Fibroblast of skin of scalp (primary cell): Measurements from ENCODE around the gene OARD1. TPM values are rescaled to one million over a fixed set of nuclear protein-coding genes. Genes with fewer than 3 reads are reported as not detected.
"Not testable (repeated sequence)": the region's sequence is repeated elsewhere in the genome, so short reads cannot be mapped to it uniquely, and the experiment has no call there.

Experiments used
- DNase-seq: peaks from one replicate; pipeline ENCODE4 v3.0.0-alpha.2; 2013
- polyA plus RNA-seq, 2 experiments: library from polyadenylated mRNA; unstranded; fragments of 120-200 nt; gene quantifications; one replicate each; pipeline ENCODE4 v1.2.1, GENCODE V29; 2013; ENCODE audit not compliant: insufficient read length in 2 of 2

OARD1 gene, protein sequence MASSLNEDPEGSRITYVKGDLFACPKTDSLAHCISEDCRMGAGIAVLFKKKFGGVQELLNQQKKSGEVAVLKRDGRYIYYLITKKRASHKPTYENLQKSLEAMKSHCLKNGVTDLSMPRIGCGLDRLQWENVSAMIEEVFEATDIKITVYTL
- polyA plus RNA-seq (2013, experiment 1 of 2; ENCODE audit: insufficient read length) = 15.5 TPM
- 16.6 TPM for polyA plus RNA-seq (2013, experiment 2 of 2; ENCODE audit: insufficient read length)

DNA sequence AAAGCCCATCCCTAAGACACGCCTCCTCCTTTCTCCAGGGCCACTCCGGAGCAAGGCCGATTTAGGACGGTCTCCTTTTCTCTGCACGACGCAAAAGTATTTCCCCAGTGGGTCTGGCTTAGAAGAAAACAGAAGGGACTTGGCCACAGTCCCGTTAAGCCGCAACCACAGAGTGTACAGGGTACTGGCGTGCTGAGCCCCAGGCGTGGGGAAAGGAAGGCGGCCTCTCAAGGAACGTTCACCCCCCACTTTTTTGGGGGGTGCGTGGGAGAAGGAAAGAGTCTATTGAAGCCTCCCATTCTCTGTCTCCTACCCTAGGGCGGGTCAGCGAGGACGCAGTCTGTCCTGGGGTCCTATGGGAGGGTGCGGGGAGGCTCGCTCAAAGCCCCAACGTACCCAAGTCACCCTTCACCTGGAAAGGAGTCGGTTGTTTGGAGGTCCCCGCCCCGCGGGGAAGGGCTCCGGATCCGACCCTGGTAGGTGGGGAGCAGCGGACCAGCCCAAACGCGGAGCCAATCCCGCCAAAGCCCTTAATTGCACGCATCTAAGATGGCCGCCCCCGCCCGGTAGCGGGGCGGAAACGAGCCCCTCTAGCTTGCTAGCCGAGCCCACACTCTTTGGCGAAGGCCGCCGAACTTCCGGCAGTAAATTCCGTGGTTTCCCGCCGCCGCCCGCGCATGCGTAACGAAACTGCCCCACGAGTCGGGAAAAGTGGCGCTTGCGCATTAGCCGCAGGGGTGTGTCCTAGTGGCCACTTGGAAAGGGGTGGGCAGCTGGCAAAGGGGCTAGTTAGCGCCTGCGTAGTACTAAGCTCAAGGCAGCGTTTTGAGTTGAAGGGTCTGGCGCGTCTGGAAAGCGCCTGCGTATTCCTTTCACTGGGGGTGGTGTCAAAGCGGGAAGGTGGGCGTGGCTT lies at the start of gene OARD1:
OARD1 (minus strand) TSS at position 434 of the 913 bp plus-strand sequence. CDS start 722 bp downstream, outside the sequence.
- peak; percentile 100 for DNase-seq

DNA sequence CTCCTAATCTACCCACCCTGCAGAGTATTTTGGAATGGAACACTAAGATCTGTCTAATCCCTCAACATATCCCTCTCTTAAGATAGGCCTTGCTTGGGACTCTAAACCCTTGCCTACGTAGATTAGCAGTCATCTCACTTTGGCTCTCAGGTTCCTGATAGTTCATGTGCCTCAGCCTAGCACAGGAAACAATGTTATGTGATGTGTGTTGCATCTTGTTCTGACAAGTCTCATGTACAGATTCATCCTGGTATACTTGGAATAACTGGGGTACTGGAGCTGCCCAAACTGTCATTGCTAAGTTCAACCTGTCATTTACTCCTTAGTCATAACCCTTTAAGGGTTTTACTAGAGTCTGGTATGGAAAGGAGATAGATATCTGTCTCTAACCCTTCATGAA lies 47.9 kb upstream of the OARD1 start:
- DNase-seq = no peak

DNA sequence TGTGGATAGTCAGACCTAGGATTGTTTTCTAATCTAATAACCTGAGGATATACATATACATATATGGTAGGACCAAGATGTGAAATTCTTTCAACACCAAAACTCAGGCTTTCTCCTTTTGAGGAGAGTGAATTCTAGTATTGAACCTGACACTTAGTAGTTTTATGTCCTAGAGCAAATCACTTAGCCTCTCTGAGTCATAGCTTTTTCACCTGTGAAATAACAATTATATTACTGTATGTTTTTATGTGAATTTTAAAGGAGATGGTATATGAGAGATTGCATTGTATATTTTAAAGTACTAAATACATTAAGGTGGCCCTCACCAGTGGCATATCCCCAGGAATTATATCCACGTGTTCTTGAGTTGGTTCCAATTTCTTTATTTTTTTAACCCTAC lies 47.4 kb upstream of the OARD1 start:
- no peak for DNase-seq

DNA sequence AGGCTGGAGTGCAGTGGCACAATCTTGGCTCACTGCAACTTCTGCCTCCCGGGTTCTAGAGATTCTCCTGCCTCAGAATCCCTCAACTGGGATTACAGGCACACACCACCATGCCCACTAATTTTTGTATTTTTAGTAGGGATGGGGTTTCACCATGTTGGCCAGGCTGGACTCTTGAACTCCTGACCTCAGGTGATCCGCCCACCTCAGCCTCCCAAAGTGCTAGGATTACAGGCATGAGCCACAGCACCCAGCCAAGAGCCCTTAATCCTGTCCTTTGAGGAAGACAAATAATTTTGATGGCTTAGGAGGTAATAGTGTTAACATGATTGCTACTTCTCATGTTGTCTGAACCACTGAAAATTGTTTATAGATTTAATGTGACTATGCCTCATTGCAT lies 42.9 kb upstream of the OARD1 start:
- DNase-seq = not testable (repeated sequence)

DNA sequence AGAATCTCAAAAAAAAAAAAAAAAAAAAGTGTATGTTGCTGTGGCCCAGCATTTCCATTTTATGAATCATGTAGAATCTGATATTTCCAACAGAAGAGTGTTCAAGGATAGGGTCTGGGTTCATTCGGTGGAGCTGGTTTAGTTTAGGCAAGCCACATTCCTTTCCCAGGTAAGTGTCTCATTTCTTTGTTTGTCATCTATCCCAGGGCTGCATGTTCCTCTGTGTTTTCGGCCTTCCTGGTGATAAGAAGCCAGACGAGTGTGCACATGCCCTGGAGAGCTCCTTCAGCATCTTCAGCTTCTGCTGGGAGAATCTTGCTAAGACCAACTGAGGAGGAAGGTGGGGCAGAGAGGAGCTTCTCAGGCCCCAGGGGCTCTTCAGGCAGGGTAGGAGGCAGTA lies 38.9 kb upstream of the OARD1 start:
- DNase-seq = no peak

DNA sequence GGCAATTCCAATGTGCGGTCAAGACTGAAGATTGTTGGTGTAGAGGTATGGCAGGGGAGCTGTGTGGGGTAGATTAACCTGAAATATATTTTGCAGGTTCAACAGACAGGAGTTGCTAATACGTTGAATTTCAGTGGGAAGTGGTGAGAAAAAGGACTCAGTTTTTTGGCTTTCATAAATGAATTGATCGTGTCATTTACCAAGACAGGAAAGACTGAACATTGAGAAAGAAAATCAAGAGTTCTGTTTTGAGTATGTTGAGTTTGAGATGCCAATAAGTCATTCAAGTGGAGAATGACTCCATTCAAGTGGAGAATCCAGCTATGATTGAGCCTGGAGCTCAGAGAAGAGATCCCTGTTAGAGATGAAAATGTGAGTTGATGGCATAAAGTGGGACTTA lies 31.7 kb upstream of the OARD1 start:
- DNase-seq = no peak

DNA sequence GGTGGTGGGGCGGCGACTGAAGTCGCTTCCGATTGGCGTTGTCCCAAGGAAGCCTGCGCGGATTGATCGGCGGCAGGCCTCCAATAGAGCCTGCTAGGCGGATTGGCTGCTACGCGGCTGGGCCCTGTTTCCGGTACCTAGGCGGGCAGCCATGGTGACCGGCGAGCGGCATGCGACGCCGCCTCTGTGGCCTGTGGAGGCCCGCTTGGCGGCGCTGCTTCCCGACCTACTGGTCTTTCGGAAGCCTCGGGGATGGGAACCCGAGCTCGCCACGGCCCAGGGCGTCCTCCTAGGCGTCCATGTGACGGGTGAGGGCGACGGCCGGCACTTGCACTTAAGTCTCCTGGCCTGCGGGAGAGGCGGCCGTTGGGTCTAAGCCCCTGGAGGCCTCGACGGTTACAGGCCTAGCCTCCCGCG lies 28.7 kb upstream of the OARD1 start:
- no peak for DNase-seq

DNA sequence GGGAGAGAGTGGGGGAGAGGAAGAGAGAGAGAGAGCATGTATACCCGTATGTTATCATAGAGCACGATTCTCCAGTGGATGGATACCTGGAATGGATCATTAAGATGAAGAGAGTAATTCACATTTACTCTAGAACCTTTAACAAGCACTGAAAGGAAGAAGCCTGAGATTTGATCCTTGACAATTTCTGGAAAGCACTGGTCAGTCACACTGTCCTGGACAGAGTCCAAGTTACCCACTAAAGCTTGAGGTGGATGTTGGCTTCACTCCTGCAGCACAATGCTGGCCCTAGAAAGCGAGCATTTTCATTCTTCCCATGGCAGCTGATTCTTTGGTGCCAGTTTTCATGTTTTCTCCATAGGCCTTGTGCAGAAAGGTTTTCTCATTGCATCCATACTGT lies 26.2 kb upstream of the OARD1 start:
- DNase-seq = no peak

DNA sequence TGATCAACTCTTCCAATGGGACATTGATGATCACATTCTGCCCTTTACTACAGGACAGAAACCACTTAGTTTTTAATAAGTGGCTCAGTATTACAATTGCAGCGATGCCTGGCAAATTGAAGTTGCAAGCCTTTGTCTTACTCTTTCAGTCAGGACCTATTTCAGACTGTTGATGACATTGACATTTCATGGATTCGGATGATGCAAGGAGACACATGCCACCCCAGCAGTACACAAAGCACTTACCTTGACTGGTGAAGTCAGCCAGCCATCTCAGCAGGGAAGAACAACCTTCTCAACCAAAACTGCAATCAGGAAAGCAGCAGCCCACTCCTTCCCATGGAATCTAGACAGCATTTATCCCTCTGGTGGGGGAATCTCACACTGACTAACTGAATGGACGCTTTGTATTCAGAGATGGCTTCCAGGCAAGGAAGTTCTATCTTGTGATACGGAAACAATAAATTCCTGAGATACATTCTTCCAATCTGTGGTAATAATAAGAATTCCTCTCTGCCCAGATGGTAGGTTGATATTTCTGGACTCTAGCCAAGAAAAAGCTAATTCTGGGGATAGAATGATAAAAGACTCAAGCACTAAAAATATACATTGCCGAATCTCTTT lies 25.4 kb upstream of the OARD1 start:
- peak; percentile 85 for DNase-seq

DNA sequence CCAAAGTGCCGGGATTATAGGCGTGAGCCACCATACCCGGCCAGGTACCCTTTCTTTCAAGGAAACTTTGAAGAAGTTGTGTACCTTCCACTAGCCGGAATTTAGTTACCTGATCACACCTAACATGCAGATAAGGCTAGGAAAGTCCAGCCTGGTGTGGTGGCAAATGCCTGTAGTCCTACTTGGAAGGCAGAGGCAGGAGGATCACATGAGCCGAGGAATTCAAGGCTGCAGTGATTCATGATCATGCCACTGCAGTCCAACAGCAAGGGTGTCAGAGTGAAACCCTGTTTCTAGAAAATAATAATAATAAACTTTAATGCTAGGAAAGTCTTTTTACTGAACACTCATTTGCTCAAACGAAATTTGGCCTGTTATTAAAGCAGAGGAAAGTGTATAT lies 21.6 kb upstream of the OARD1 start:
- DNase-seq = no peak

DNA sequence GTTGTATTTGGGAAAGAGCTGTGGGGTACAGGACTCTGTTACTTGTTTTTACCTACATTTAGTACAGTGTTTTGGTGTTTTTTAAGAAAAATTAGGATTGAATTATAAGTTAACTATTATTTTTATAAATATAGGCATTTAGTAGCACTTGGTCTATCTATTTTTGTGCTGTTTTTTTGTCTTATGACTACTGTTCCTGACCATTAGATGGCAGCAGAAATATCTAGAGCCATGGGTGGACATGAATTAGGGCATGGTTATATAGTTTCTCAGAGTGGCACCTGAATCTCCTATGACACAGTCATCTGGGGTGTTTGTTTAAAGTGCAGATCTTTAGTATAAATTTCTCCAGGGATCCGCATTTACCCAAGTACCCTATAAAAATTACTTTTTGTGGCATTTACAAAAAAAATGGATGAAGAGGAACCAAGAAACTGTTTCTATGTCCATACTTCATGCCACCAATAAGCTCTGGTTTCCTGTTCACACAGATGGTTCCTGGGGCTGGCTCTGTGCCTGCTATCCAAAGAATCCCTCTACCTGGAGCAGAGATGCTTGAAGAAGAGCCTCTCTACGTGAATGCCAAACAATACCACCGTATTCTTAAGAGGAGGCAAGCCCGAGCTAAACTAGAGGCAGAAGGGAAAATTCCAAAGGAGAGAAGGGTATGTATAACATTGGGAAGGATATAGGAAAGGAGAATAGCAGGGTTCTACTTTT lies 20.4 kb upstream of the OARD1 start:
- peak; percentile 24 for DNase-seq

DNA sequence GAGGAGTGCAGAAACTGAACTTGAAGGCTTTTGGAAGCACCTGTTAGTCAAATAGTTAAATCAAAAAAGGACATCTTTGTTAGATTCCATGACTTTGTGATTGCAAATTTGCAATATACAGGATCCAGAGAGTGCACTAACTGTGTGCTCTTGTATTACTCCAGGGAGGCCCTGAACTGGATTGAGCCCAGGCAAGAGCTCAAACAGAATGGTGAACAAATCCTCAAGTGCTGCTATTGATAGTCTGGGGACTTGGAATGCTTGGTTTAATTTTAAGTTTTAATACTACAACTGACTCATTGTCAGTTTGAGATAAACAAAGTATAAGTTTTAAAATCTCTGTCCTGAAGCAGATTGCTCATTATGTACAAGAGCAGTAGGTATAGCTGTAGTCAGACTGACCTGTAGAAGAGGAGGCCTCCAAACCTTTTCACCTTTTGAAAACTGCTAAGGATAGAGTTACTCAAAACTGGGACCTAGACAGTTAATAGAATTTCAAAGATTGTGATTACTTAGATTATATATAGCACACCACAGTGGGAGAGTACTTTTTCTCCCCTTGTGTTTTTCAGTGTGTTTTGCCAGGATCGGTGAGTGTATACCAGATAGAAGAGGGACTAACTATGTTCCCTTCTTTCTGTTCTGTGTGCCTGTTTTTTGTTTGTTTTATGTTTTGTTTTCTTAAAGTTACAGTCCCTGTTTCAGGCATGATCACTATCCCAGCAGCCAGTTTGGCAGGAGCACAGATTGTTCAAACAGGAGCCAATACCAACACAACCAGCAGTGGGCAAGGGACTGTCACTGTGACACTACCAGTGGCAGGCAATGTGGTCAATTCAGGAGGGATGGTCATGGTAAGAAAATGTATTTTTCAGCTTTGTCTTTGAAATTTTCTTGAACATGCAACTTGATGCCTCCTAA lies 18.9 kb upstream of the OARD1 start:
- DNase-seq = no peak

DNA sequence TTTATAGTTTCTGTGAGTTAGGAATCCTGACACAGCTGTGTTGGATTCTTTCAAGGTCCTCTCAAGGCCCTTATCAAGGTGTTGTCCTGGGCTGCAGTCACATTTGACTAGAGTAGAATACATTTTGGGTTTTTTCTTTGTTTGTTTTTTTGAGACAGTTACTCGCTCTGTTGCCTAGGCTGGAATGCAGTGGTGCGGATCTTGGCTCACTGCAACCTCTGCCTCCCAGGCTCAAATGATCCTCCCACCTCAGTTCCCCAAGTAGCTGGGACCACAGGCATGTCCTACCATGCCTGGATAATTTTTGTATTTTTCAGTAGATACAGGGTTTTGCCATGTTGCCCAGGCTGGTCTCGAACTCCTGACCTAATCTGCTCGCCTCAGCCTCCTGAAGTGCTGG lies 16.3 kb upstream of the OARD1 start:
- peak; percentile 14 for DNase-seq

DNA sequence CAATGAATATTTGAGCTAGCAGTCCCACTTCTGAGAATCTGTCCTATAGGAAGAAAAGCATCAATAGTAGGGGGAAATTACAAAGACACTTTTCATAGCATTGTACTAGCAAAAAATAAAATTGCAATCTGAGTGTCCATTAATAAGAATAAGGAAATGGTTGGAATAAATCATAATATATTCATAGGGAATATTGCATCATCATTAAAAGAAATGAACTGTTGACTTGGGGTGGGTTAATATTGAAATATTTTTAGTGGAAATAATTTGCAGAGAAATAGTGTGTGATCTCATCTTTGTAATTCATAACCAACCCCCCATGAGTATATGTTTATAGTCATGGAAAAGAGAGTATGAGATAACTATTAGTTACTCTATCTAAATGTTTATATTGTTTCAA lies 13.0 kb upstream of the OARD1 start:
- no peak for DNase-seq

DNA sequence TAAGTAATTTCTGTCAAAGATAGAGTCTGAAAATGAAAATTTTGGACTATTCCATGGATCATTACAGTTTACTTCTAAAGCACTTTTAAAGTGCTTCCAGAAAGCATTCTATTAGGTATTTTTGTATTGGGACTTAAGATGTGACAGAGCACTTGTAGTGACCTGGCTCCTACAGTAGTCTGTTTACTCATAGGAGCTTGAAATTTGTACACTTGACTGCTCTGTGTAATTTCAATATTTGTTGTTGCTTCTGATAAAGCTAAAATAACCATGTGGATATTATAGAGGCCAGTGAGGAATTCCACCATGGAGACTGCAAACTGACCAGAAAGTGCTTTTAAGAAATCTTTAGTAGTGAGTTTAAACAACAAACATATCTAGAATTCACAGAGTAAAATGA lies 10.9 kb upstream of the OARD1 start:
- no peak for DNase-seq

DNA sequence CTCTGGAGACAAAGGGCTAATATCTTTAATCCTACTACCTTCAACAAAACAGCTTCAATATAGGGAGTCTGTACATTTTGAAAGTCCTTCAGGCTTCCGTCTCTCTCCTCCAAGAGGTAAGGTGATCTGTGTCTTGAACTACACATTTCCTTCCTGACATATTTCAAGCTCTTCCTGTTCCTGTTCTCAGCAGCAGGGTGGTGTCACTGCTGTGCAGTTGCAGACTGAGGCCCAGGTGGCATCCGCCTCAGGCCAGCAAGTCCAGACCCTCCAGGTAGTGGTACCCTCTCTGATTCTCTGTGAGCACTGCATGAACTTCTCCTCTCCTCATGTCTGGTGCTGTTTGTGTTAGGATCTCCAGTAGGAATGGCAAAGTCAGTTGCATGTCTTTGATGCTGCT lies 8.5 kb upstream of the OARD1 start:
- no peak for DNase-seq

DNA sequence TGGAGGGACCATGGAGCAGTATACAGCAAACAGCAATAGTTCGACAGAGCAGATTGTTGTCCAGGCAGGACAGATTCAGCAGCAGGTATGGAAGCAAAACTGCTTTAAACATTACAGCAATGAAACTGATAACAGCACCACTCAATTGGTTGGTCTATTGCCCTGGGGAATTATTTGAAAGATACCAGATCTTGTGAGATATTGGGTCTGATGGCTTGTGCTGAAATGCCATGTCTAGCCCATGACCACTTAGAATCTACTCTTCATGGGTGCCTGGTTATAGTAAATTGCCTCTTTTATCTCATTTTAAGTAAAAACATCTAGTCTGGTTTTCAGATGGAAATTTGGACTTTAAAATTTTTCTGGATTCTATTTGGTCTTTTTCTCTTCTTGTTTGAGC lies 6.9 kb upstream of the OARD1 start:
- DNase-seq = no peak

DNA sequence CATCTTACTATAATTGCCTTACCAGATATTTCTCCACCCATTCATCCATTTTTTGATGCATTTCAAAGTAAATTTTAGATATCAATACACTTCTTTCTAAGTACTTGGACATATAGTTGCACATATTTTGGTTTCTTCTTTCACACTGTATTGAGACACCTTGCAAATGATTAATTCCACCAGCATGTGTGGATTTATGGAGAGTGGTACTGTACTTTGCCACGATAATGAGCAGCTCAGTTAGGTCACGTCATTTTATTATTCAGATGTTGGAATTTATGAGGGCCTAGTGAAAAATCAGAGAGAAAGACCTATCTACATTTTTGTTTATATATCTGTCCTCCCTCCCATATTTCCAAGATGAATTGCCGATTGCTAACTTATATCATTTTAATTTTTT lies 5.9 kb upstream of the OARD1 start:
- no peak for DNase-seq

DNA sequence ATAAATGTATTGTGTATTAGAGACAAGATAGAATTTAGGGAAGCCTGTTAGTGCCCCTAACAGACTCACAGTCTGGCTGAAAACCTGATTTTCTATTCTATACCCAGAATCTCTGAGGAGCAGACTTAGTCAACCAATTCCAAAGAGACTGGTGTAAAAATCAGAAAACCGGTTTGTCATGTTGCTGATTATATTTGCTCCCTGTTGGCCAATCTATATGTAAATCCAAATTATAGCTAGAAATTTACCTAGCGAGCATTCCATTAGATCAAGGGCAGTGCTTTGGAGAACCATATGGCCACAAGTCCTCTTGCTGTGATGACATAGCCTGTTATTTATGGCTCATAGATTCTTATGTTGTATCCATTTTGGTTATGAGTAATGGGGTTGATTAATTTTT lies 5.4 kb upstream of the OARD1 start:
- no peak for DNase-seq

DNA sequence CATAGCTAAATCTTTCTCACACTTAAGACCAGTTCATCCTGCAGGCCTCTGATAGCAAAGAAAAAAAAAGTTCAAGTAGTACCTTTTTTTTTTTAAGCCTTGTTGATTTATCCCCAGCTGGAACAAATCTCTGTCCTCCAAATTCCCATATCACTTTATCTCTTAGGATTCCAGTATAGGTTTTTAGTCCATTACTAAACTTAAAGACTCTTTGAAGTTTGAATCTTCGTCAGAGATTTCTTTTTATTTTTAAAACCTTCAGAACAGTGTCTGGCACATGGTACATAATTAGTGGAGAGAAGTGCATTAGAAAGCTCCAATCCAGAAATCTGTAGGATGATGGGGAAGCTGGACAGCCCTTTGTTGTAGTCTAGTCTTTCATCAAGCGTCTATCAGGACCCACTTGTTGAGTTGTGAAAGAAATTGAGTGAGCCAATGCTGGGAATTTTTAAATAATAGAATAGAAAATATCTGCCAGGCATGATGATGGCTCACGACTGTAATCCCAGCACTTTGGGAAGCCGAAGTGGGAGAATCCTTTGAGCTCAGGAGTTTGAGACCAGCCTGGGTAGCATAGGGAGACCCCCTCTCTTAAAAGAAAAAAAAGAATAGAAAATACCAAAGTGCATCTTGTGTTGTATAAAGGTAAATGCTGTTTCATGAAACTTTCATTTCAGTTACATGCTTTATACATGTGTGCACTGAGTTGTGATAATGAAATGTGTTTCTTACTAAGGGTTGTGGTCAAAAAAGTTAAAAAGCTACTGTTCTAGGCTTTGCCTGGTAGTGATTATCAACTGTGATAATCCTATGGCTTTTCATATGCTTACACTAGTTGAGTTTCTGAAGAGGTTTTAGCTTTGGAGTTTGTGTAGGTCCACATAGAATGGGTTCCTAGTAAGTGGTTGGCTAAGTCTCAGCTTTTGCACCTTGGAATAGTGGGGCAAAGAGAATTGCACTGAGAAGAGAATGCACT lies 3.8 kb upstream of the OARD1 start:
- no peak for DNase-seq
